IMR-90 (cell line): Measurements from ENCODE around the gene RC3H1. TPM values are rescaled to one million over a fixed set of nuclear protein-coding genes. Genes with fewer than 3 reads are reported as not detected.

Experiments
- ATAC-seq: fragments of 200-7000 bp; cut with Tn5 transposase; 2 replicates; pipeline ENCODE4 v1.9.1; 2020; ENCODE audit warnings: low read depth, mild to moderate bottlenecking, moderate library complexity
- BruUV-seq: library from RNA; stranded (reverse); fragments of 400-500 nt; replicated peaks from 2 replicates; lab custom pipeline; 2021; lab: Mats Ljungman, UMichigan
- CTCF ChIA-PET: fragments of 300-600 bp; formaldehyde crosslinking; extraction: SDS; loops from one replicate; lab custom pipeline; 2021; ENCODE audit warnings: antibody characterized with exemption; lab: Yijun Ruan, JAX
- POLR2A ChIA-PET: fragments of 300-600 bp; sonication (Branson Sonifier 250); formaldehyde crosslinking; loops from one replicate; lab custom pipeline; 2022; ENCODE audit warnings: antibody characterized with exemption; ENCODE audit not compliant: unreplicated experiment; lab: Charles Lee
- DNase-seq: peaks from one replicate; pipeline ENCODE4 v3.0.0; 2013
- H2AFZ ChIP-seq: replicated peaks from 2 replicates; pipeline ENCODE3; 2013; ENCODE audit warnings: low read length, mild to moderate bottlenecking; ENCODE audit not compliant: poor library complexity
- H2AK5ac ChIP-seq: 2 replicates; pipeline ENCODE4 v1.6.1; 2013; ENCODE audit warnings: low read depth, low read length, inconsistent platforms
- H2AK9ac ChIP-seq: replicated peaks from 2 replicates; pipeline ENCODE3; 2013; ENCODE audit warnings: mild to moderate bottlenecking, low read depth, low read length, moderate library complexity; ENCODE audit not compliant: poor library complexity
- H2BK120ac ChIP-seq: 2 replicates; pipeline ENCODE4 v1.6.1; 2013; ENCODE audit warnings: low read depth, low read length, inconsistent platforms
- H2BK15ac ChIP-seq: 3 replicates; pipeline ENCODE4 v1.6.1; 2013; ENCODE audit warnings: low read depth, low read length, inconsistent platforms
- H2BK20ac ChIP-seq: 2 replicates; pipeline ENCODE4 v1.6.1; 2013; ENCODE audit warnings: low read depth, mild to moderate bottlenecking, inconsistent platforms, low read length, moderate library complexity
- H2BK5ac ChIP-seq: 2 replicates; pipeline ENCODE4 v1.6.1; 2013; ENCODE audit warnings: mild to moderate bottlenecking, low read depth, low read length, inconsistent platforms; ENCODE audit not compliant: poor library complexity, severe bottlenecking
- H3K14ac ChIP-seq: replicated peaks from 2 replicates; pipeline ENCODE4 v1.6.1; 2013; ENCODE audit warnings: low read depth, low read length, inconsistent platforms
- H3K18ac ChIP-seq: 2 replicates; pipeline ENCODE4 v1.6.1; 2013; ENCODE audit warnings: low read depth, low read length, control low read depth
- H3K23ac ChIP-seq: 2 replicates; pipeline ENCODE4 v1.6.1; 2013; ENCODE audit warnings: low read depth, low read length, inconsistent platforms
- H3K27ac ChIP-seq: 2 replicates; pipeline ENCODE4 v1.5.1; 2013; ENCODE audit warnings: mild to moderate bottlenecking, control low read depth, low read length; ENCODE audit not compliant: insufficient read depth
- H3K27me3 ChIP-seq: 2 replicates; pipeline ENCODE4 v1.6.1; 2013; ENCODE audit warnings: low read length; ENCODE audit not compliant: control insufficient read depth, insufficient read depth
- H3K36me3 ChIP-seq: 2 replicates; pipeline ENCODE4 v1.6.1; 2013; ENCODE audit warnings: low read length, mixed read lengths; ENCODE audit not compliant: control insufficient read depth, insufficient read depth
- H3K4ac ChIP-seq: 2 replicates; pipeline ENCODE4 v1.6.1; 2013; ENCODE audit warnings: low read depth, low read length, inconsistent platforms
- H3K4me1 ChIP-seq: 2 replicates; pipeline ENCODE4 v1.6.1; 2013; ENCODE audit warnings: low read length, mixed read lengths; ENCODE audit not compliant: control insufficient read depth, insufficient read depth
- H3K4me2 ChIP-seq: 2 replicates; pipeline ENCODE4 v1.6.1; 2013; ENCODE audit warnings: low read depth, mild to moderate bottlenecking, control low read depth, low read length, moderate library complexity
- H3K4me3 ChIP-seq: 2 replicates; pipeline ENCODE4 v1.5.1; 2013; ENCODE audit warnings: low read depth, mild to moderate bottlenecking, control low read depth, low read length, moderate library complexity; ENCODE audit not compliant: insufficient read depth
- H3K56ac ChIP-seq: 2 replicates; pipeline ENCODE4 v1.6.1; 2013; ENCODE audit warnings: low read length, inconsistent platforms; ENCODE audit not compliant: insufficient read depth; ENCODE audit errors: extremely low read depth
- H3K79me1 ChIP-seq, 2 experiments: 2 replicates each; pipeline ENCODE4 v1.6.1; 2013; ENCODE audit warnings: low read length in 2 of 2, inconsistent platforms in 1 of 2, low read depth in 1 of 2
- H3K9ac ChIP-seq: 2 replicates; pipeline ENCODE4 v1.6.1; 2013; ENCODE audit warnings: low read depth, low read length, control low read depth
- H3K9me1 ChIP-seq: 2 replicates; pipeline ENCODE4 v1.6.1; 2013; ENCODE audit warnings: low read length, inconsistent platforms; ENCODE audit not compliant: insufficient read depth
- H3K9me3 ChIP-seq: 2 replicates; pipeline ENCODE4 v1.6.1; 2013; ENCODE audit warnings: low read length; ENCODE audit not compliant: control insufficient read depth, insufficient read depth
- H4K20me1 ChIP-seq: 2 replicates; pipeline ENCODE4 v1.6.1; 2013; ENCODE audit warnings: low read length, inconsistent platforms; ENCODE audit not compliant: insufficient read depth
- H4K5ac ChIP-seq: 2 replicates; pipeline ENCODE4 v1.6.1; 2013; ENCODE audit warnings: mild to moderate bottlenecking, low read depth, low read length, control low read depth
- H4K8ac ChIP-seq, 2 experiments: 2 replicates each; pipeline ENCODE4 v1.6.1; 2013; ENCODE audit warnings: low read depth in 2 of 2, low read length in 2 of 2, control low read depth in 1 of 2, inconsistent platforms in 1 of 2
- H4K91ac ChIP-seq: 2 replicates; pipeline ENCODE4 v1.6.1; 2013; ENCODE audit warnings: low read depth, low read length, inconsistent platforms; ENCODE audit not compliant: insufficient read depth
- CHD1 ChIP-seq: IDR thresholded peaks from 2 replicates; pipeline ENCODE4 v1.6.1; 2012; ENCODE audit warnings: low read depth, low read length, improper control_type of control experiment
- FOS ChIP-seq: fragments of 150-350 bp; IDR thresholded peaks from 2 replicates; pipeline ENCODE4 v1.6.1; 2016; ENCODE audit warnings: low read depth, low read length
- MXI1 ChIP-seq: IDR thresholded peaks from 2 replicates; pipeline ENCODE4 v1.6.1; 2012; ENCODE audit warnings: low read depth, mild to moderate bottlenecking, low read length, moderate library complexity, borderline replicate concordance
- NFE2L2 ChIP-seq: fragments of 150-350 bp; IDR thresholded peaks from 2 replicates; pipeline ENCODE4 v1.6.1; 2016; ENCODE audit warnings: low read depth, mild to moderate bottlenecking, low read length
- POLR2A ChIP-seq: IDR thresholded peaks from 2 replicates; pipeline ENCODE4 v1.6.1; 2012; ENCODE audit warnings: mild to moderate bottlenecking, low read depth, low read length
- RFX5 ChIP-seq: IDR thresholded peaks from 2 replicates; pipeline ENCODE4 v1.8.0; 2012; ENCODE audit warnings: low read depth, mild to moderate bottlenecking, low read length, moderate library complexity
- SMC3 ChIP-seq: fragments of 150-350 bp; IDR thresholded peaks from 2 replicates; pipeline ENCODE4 v1.6.1; 2016; ENCODE audit warnings: low read depth, mild to moderate bottlenecking, antibody characterized with exemption, low read length, moderate library complexity
- WGBS, 2 experiments: methylation state at CpG; one replicate each; pipeline versions ENCODE4 v1.1.5 to v1.1.7; 2013; ENCODE audit warnings: missing lambda C conversion rate in 2 of 2; ENCODE audit not compliant: insufficient read length in 1 of 2; ENCODE audit errors: extremely low coverage in 2 of 2; 5-methylcytosine and 5-hydroxymethylcytosine counted together
- dilution Hi-C: fragments of 300-500 bp; cut with HindIII; formaldehyde crosslinking; loops from one replicate; pipeline ENCODE4 v1.14.3; 2018; ENCODE audit warnings: low sequenced_read_pairs; ENCODE audit not compliant: unreplicated experiment
- in situ Hi-C: fragments of 300-500 bp; cut with MboI; formaldehyde crosslinking; loops from 3 replicates; pipeline ENCODE4 v1.14.3; 2019; ENCODE audit warnings: low sequenced_read_pairs, inconsistent platforms, mixed read lengths
- intact Hi-C: fragments of 100-400 bp; cut with micrococcal nuclease; formaldehyde crosslinking; loops from 2 replicates; pipeline ENCODE4 v1.10.0; 2022
- polyA plus RNA-seq, 3 experiments: library from polyadenylated mRNA; depleted of rRNA; stranded (reverse); fragments of >200 nt; gene quantifications; 2 replicates each; pipeline ENCODE4 v1.2.3, GENCODE V29; 2012; ENCODE audit warnings: low replicate concordance in 1 of 3
- total RNA-seq: library from RNA; depleted of rRNA; stranded (reverse); fragments of >200 nt; gene quantifications from 2 replicates; pipeline ENCODE4 v1.2.3, GENCODE V29; 2012

Gene RC3H1
- total and polyA plus RNA-seq, 2 of the 4 experiments (the other 2 are of a cell fraction) = 5.1 to 39.3 TPM

DNA sequence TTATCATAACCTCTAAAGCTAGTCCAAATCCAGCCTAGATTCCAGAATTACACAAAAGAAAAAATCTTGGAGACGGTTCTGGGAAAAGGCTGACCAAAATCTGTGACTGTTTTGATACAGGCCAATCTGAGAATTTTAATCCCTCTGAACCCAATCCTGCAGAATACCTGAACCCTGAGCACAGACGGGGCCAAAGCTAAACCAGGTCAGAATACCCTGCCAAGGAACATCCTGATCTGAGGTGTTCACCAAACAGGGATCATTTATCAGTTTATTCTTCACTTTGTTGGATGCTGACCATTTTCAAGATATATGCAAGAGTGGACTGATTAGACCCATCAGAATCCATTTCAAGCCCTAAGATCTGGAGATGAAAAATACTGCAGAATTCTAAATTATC is 3.6 kb downstream of the RC3H1 start (continued):
- no peak for TF ChIP-seq MXI1
- no peak for TF ChIP-seq FOS
- no peak for TF ChIP-seq NFE2L2

DNA sequence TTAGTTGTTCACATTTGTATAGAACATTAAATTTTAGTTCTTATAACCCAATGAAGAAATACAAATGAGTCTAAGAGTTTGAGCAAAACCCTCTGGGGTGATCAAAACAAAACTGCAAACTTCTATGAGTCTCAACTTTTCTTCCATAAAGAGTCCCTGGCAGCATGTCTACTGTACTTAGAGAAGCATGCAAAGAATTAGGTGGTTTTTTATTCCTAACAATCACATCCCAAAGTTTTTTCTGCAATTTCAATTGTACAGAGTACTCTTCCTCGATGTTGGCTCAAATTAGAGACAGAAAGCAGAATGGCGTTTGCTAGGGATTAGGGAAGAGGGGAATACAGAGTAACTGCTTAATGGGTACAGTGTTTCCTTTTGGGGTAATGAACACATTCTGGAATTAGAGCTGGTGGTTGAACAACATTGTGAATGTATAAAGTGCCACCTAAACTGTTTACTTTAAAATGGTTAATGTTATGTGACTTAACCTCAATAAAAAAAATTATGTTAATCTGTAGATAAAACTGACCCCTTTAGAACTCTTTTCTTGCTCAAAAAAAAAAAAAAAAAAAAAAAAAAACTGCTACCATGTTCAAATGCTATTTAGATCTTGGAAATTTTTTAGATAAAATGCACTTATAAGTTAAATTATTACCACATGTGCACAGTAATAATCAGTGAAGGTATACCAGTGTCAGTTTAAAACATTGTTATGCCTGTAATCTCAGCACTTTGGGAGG is 4.8 kb downstream of the RC3H1 start:
- Histone ChIP-seq H4K91ac (no peak overlapping the region), H2BK20ac (no peak overlapping the region), H3K4ac (no peak overlapping the region), H2AFZ (no peak overlapping the region), H4K8ac (no peak overlapping the region), H2BK15ac (no peak overlapping the region), H3K9ac (no peak overlapping the region), H3K9me1 (peaks cover 6% of the 10 kb centered on the region), H2AK5ac (no peak overlapping the region), H3K56ac (no peak overlapping the region), H3K14ac (peak overlapping the region; percentile 22; the same call in 1 of the 2 replicates), H3K27me3 (no peaks in the 10 kb centered on the region), H2AK9ac (no peak overlapping the region), H3K79me1 (peaks cover 0 to 46% of the 10 kb centered on the region in 2 experiments; a peak in 3 of 4 replicates), H3K23ac (0 out of 2 replicates have a peak overlapping the region, but pooled peaks have one; percentile 12), H4K5ac (no peak overlapping the region), H2BK120ac (no peak overlapping the region), H3K4me1 (peaks cover 6% of the 10 kb centered on the region; the same call in 1 of the 2 replicates), H3K4me2 (peak overlapping the region; percentile 56), H4K20me1 (peaks cover 69% of the 10 kb centered on the region), H3K27ac (no peak overlapping the region), H3K36me3 (no peaks in the 10 kb centered on the region), H3K9me3 (no peaks in the 10 kb centered on the region), H2BK5ac (peak overlapping the region; percentile 5), H3K4me3 (no peak overlapping the region), H3K18ac (no peak overlapping the region)
- intact Hi-C loops (loop anchor here (2.0 kb wide), 1 partner anchor 17 kb away; no protein-coding TSS in a partner anchor), in situ Hi-C loops (no loop called here), dilution Hi-C loops (no loop called here)
- no TSS peak for BruUV-seq
- TF ChIP-seq CHD1 (no peak), RFX5 (no peak), SMC3 (no peak), POLR2A (no peak)
- DNase-seq (peak; percentile 35), ATAC-seq (no peak)
- ChIA-PET CTCF (no interaction called here), POLR2A (interaction anchor here (0.6 kb wide), 1 partner anchor 355 kb away, joined by 3 read pairs; no protein-coding TSS in a partner anchor)
- no CpG with 5 or more reads among the region's 2 CpGs for WGBS, 2 experiments
